Frontal cortex (tissue), 4 donors: ENCODE data around the gene SESN3. TPM values are rescaled to one million over a fixed set of nuclear protein-coding genes. Genes with fewer than 3 reads are reported as not detected.
"Not testable (repeated sequence)": the region's sequence is repeated elsewhere in the genome, so short reads cannot be mapped to it uniquely, and the experiment has no call there.

Source experiments
- DNase-seq, 2 donors: peaks; one replicate each; pipeline ENCODE4 v3.0.0; 2012; ENCODE audit warnings: low spot score in 2 of 2
- FAIRE-seq: peaks from 2 replicates; lab custom pipeline; 2012; peaks lifted over from hg19 to GRCh38; lab: Jason Lieb, UNC
- total RNA-seq: library from RNA; depleted of rRNA; stranded (reverse); fragments of >200 nt; gene quantifications from one replicate; pipeline ENCODE4 v1.2.3, GENCODE V29; 2014
- donor health status: control.
- donor health status: control.
- donor health status: control.

Gene SESN3
- 62.4 TPM for total RNA-seq

- FAIRE-seq (peak; percentile 94), DNase-seq (peak; percentile 84 to 85)
These were observed at the start of gene SESN3 for GRCh38 chr11:95231127-95231880. Gene SESN3, minus strand, starts transcription at chr11:95231202. Its CDS starts 342 bp downstream, at chr11:95230860.

GRCh38 chr11:95279921-95280868 is 49.2 kb upstream of the SESN3 start:
- peak; percentile 10 to 20 for DNase-seq
- no peak for FAIRE-seq

- FAIRE-seq (no peak), DNase-seq (no peak)
These were observed 46.9 kb upstream of the SESN3 start for GRCh38 chr11:95277868-95278267.

GRCh38 chr11:95276139-95276538 is 45.1 kb upstream of the SESN3 start:
- FAIRE-seq, result no peak

GRCh38 chr11:95273618-95274017 is 42.6 kb upstream of the SESN3 start:
- DNase-seq, FAIRE-seq: not testable (repeated sequence)

More at GRCh38 chr11:95276139-95276538, 45.1 kb upstream of the SESN3 start:
- DNase-seq, result no peak

GRCh38 chr11:95269036-95269819 is 38.2 kb upstream of the SESN3 start:
- FAIRE-seq, result no peak
- DNase-seq, result no peak

- no peak for FAIRE-seq
- DNase-seq, result no peak
These were observed 37.4 kb upstream of the SESN3 start for GRCh38 chr11:95268391-95268790.

- DNase-seq (no peak), FAIRE-seq (no peak)
These were observed 36.7 kb upstream of the SESN3 start for GRCh38 chr11:95267601-95268213.

- no peak for FAIRE-seq
- no peak for DNase-seq
These were observed 35.9 kb upstream of the SESN3 start for GRCh38 chr11:95266751-95267374.

GRCh38 chr11:95264881-95265280 is 33.9 kb upstream of the SESN3 start:
- no peak for FAIRE-seq

GRCh38 chr11:95262994-95263765 is 32.2 kb upstream of the SESN3 start:
- no peak for DNase-seq
- FAIRE-seq, result no peak

More at GRCh38 chr11:95264881-95265280, 33.9 kb upstream of the SESN3 start:
- DNase-seq, result no peak

- DNase-seq (no peak), FAIRE-seq (no peak)
These were observed 26.5 kb upstream of the SESN3 start for GRCh38 chr11:95257456-95257971.

GRCh38 chr11:95256321-95256779 is 25.3 kb upstream of the SESN3 start:
- no peak for FAIRE-seq
- DNase-seq, result no peak

GRCh38 chr11:95255251-95256145 is 24.5 kb upstream of the SESN3 start:
- FAIRE-seq (no peak), DNase-seq (no peak)

- FAIRE-seq (no peak), DNase-seq (no peak)
These were observed 23.7 kb upstream of the SESN3 start for GRCh38 chr11:95254716-95255115.

GRCh38 chr11:95254131-95254704 is 23.2 kb upstream of the SESN3 start:
- FAIRE-seq (no peak), DNase-seq (peak; percentile 17 to 57)

GRCh38 chr11:95253141-95253540 is 22.1 kb upstream of the SESN3 start:
- DNase-seq, result no peak

More at GRCh38 chr11:95253141-95253540, 22.1 kb upstream of the SESN3 start:
- FAIRE-seq, result no peak
